Endodermal cell (in vitro differentiated cells): ENCODE data around the gene CFAP20. TPM values are rescaled to one million over a fixed set of nuclear protein-coding genes. Genes with fewer than 3 reads are reported as not detected.

Source experiments
- DNase-seq: peaks from one replicate; pipeline ENCODE4 v3.0.0-alpha.2; 2017
- H3K27ac ChIP-seq: 2 replicates; pipeline ENCODE4 v1.5.1; 2013; ENCODE audit warnings: mild to moderate bottlenecking, low read depth, low read length, moderate library complexity
- H3K27me3 ChIP-seq: 2 replicates; pipeline ENCODE4 v1.6.1; 2013; ENCODE audit warnings: mild to moderate bottlenecking, low read length, moderate library complexity; ENCODE audit not compliant: insufficient read depth, control insufficient read depth, poor library complexity, severe bottlenecking
- H3K36me3 ChIP-seq: 2 replicates; pipeline ENCODE4 v1.7.0; 2013; ENCODE audit warnings: mild to moderate bottlenecking, low read length, moderate library complexity; ENCODE audit not compliant: control insufficient read depth, insufficient read depth
- H3K4me1 ChIP-seq: one replicate; pipeline ENCODE4 v1.7.0; 2013; ENCODE audit warnings: low read length; ENCODE audit not compliant: control insufficient read depth, insufficient read depth
- H3K4me3 ChIP-seq: 2 replicates; pipeline ENCODE4 v1.5.1; 2013; ENCODE audit warnings: mild to moderate bottlenecking, low read length, moderate library complexity
- H3K9ac ChIP-seq: 2 replicates; pipeline ENCODE4 v1.6.1; 2013; ENCODE audit warnings: mild to moderate bottlenecking, low read length, moderate library complexity; ENCODE audit not compliant: poor library complexity, severe bottlenecking; ENCODE audit errors: extremely low read depth
- H3K9me3 ChIP-seq: 2 replicates; pipeline ENCODE4 v1.6.1; 2013; ENCODE audit warnings: mild to moderate bottlenecking, low read length, moderate library complexity; ENCODE audit not compliant: control insufficient read depth
- H3K27ac Mint-ChIP-seq: 2 replicates; pipeline ENCODE4 v1.8.0; 2020; ENCODE audit warnings: mixed read lengths
- H3K27me3 Mint-ChIP-seq: 2 replicates; pipeline ENCODE4 v1.8.0; 2021; ENCODE audit warnings: mild to moderate bottlenecking, mixed read lengths; ENCODE audit not compliant: insufficient read depth
- H3K36me3 Mint-ChIP-seq: 2 replicates; pipeline ENCODE4 v1.8.0; 2020; ENCODE audit warnings: low read depth, mixed read lengths
- H3K4me1 Mint-ChIP-seq: 2 replicates; pipeline ENCODE4 v1.8.0; 2020; ENCODE audit warnings: mixed read lengths
- H3K4me3 Mint-ChIP-seq: 2 replicates; pipeline ENCODE4 v1.8.0; 2020; ENCODE audit warnings: mild to moderate bottlenecking, moderate library complexity, mixed read lengths
- H3K9me3 Mint-ChIP-seq: 2 replicates; pipeline ENCODE4 v1.8.0; 2020; ENCODE audit warnings: mild to moderate bottlenecking, mixed read lengths
- CTCF ChIP-seq: fragments of 200-600 bp; sonication (generic); conservative IDR thresholded peaks from 2 replicates; pipeline ENCODE4 v1.5.0; 2021; ENCODE audit warnings: antibody characterized with exemption, mild to moderate bottlenecking
- WGBS, 2 experiments: methylation state at CpG; one replicate each; pipeline versions ENCODE4 v1.1.5 to v1.1.7; 2013; ENCODE audit warnings: missing lambda C conversion rate in 2 of 2, mixed read lengths in 1 of 2; ENCODE audit not compliant: insufficient coverage in 1 of 2, insufficient read length in 1 of 2; 5-methylcytosine and 5-hydroxymethylcytosine counted together
- total RNA-seq, 2 donors: library from RNA; stranded (reverse); fragmentation: NEBNext Ultra II Directional in 1 of 2; extraction: Animal tissue kit (Norgen Biotek cat#: 25700) in 1 of 2; gene quantifications; 2 replicates in 1 of 2; 3 replicates in 1 of 2; pipeline ENCODE4 v1.2.1, GENCODE V29; 2021

CFAP20 gene
- total RNA-seq, 2 donors from 2014 or later: 55.2 to 57.2 TPM

- peak overlapping the region; percentile 99 for H3K4me3 ChIP-seq
- peaks cover 32% of the 10 kb centered on the region for H3K4me1 Mint-ChIP-seq
- TF ChIP-seq CTCF: no peak
- H3K4me3 Mint-ChIP-seq: peak overlapping the region; percentile 88
- peaks cover 4% of the 10 kb centered on the region for H3K36me3 ChIP-seq
- WGBS, 2 experiments: 0% methylated on average over 24 of the region's 25 CpGs; no CpG with 5 or more reads in 1 of the 2 experiments
- H3K36me3 Mint-ChIP-seq: no peaks in the 10 kb centered on the region
- no peaks in the 10 kb centered on the region for H3K27me3 Mint-ChIP-seq
- peak overlapping the region; percentile 98 for H3K27ac ChIP-seq
- H3K27me3 ChIP-seq: no peaks in the 10 kb centered on the region
- H3K4me1 ChIP-seq: peaks cover 12% of the 10 kb centered on the region
- no peaks in the 10 kb centered on the region for H3K9me3 ChIP-seq
- peak; percentile 77 for DNase-seq
- H3K9me3 Mint-ChIP-seq: peaks cover 5% of the 10 kb centered on the region
- peak overlapping the region; percentile 87 for H3K9ac ChIP-seq
- peak overlapping the region; percentile 85 for H3K27ac Mint-ChIP-seq
Observed at GRCh38 chr16:58128711-58129096, 477 bp downstream of the CFAP20 start.

GRCh38 chr16:58128181-58128631 lies 975 bp downstream of the CFAP20 start:
- Mint-ChIP-seq H3K36me3 (no peaks in the 10 kb centered on the region), H3K27me3 (no peaks in the 10 kb centered on the region), H3K4me1 (peaks cover 34% of the 10 kb centered on the region), H3K27ac (peak overlapping the region; percentile 55), H3K9me3 (peaks cover 5% of the 10 kb centered on the region), H3K4me3 (peak overlapping the region; percentile 88)
- peak overlapping the region; percentile 44 for H3K27ac ChIP-seq
- 29% methylated on average over 2 to 6 of the region's 6 CpGs for whole genome bisulfite sequencing, 2 experiments
- DNase-seq: no peak
- H3K36me3 ChIP-seq: peaks cover 4% of the 10 kb centered on the region
- H3K4me3 ChIP-seq: peak overlapping the region; percentile 99
- peaks cover 12% of the 10 kb centered on the region for H3K4me1 ChIP-seq
- peak overlapping the region; percentile 43 for H3K9ac ChIP-seq
- TF ChIP-seq CTCF: no peak
- H3K27me3 ChIP-seq: no peaks in the 10 kb centered on the region
- no peaks in the 10 kb centered on the region for H3K9me3 ChIP-seq

GRCh38 chr16:58127634-58128033 lies 1.5 kb downstream of the CFAP20 start:
- peak; percentile 47 for TF ChIP-seq CTCF
- H3K27ac ChIP-seq: peak overlapping the region; percentile 14
- Mint-ChIP-seq H3K27me3 (no peaks in the 10 kb centered on the region), H3K4me1 (peaks cover 34% of the 10 kb centered on the region), H3K4me3 (peak overlapping the region; percentile 88), H3K36me3 (no peaks in the 10 kb centered on the region), H3K9me3 (peaks cover 5% of the 10 kb centered on the region), H3K27ac (no peak overlapping the region)
- peak overlapping the region; percentile 99 for H3K4me3 ChIP-seq
- 54 to 68% methylated on average over 2 to 4 of the region's 4 CpGs for WGBS, 2 experiments
- no peak for DNase-seq
- peaks cover 4% of the 10 kb centered on the region for H3K36me3 ChIP-seq
- peaks cover 12% of the 10 kb centered on the region for H3K4me1 ChIP-seq
- no peaks in the 10 kb centered on the region for H3K9me3 ChIP-seq
- H3K27me3 ChIP-seq: no peaks in the 10 kb centered on the region
- H3K9ac ChIP-seq: peak overlapping the region; percentile 18
